Heart left ventricle (tissue), 13 donors: ENCODE data around the gene SLC66A2.

Source experiments
- CTCF ChIP-seq, 12 donors: fragments of 200-600 bp; sonication (generic) in 4 of 12; IDR thresholded peaks; one replicate each; pipeline versions ENCODE4 v1.5.0 to v1.8.0; 2018 to 2022; ENCODE audit warnings: antibody characterized with exemption in 12 of 12, mild to moderate bottlenecking in 5 of 12
- POLR2A ChIP-seq, 2 donors: fragments of 450-650 bp; IDR thresholded peaks; one replicate each; pipeline ENCODE4 v1.6.1; 2017; ENCODE audit warnings: antibody characterized with exemption in 2 of 2, mild to moderate bottlenecking in 2 of 2, moderate library complexity in 2 of 2
- donor health status: ischemic (EF 13 %, LVEDD 7.1; RV severe dilation, severe dysfunction).
- donor health status: DM: no; HTN: yes; CAD: no.
- donor health status: DM: no; HTN: no; CAD: no.
- donor health status: ischemic (EF 25% LVEDD 6.9; RV normal size, moderate dysfunction).
- donor health status: ischemic (EF 25% LVEDD 5.7; RV mildly dilated, moderate dysfunction).
- donor health status: ischemic (EF 35%, LVEDD 5.7; RV mildly dilated, moderate dysfunction).
- donor health status: nonischemic (EF 11% LVEDD 7.7; RV severe dilation, severe dysfunction).
- donor health status: DM: yes; HTN: yes; CAD: no.
- donor health status: PGD.
- donor health status: ischemic (EF 29% LVEDD 5.4; RV normal size, mild dysfunction).
- donor health status: nonischemic (EF 23%, LVEDD 6.1; RV moderate dilation, normal function).

GRCh38 chr18:79877163-79878091 lies 74.0 kb downstream of the SLC66A2 start:
- TF ChIP-seq CTCF (IDR thresholded peaks at IDR 0.05) (no peak), POLR2A (IDR thresholded peaks at IDR 0.05) (no peak)
